Measurements from ENCODE around the gene CMTM7. TPM values are rescaled to one million over a fixed set of nuclear protein-coding genes. Genes with fewer than 3 reads are reported as not detected.
"Not testable (repeated sequence)": the region's sequence is repeated elsewhere in the genome, so short reads cannot be mapped to it uniquely, and the experiment has no call there.

The CMTM7 gene
- total and polyA plus RNA-seq, 2 donors = 12.5 to 45.7 TPM

DNA sequence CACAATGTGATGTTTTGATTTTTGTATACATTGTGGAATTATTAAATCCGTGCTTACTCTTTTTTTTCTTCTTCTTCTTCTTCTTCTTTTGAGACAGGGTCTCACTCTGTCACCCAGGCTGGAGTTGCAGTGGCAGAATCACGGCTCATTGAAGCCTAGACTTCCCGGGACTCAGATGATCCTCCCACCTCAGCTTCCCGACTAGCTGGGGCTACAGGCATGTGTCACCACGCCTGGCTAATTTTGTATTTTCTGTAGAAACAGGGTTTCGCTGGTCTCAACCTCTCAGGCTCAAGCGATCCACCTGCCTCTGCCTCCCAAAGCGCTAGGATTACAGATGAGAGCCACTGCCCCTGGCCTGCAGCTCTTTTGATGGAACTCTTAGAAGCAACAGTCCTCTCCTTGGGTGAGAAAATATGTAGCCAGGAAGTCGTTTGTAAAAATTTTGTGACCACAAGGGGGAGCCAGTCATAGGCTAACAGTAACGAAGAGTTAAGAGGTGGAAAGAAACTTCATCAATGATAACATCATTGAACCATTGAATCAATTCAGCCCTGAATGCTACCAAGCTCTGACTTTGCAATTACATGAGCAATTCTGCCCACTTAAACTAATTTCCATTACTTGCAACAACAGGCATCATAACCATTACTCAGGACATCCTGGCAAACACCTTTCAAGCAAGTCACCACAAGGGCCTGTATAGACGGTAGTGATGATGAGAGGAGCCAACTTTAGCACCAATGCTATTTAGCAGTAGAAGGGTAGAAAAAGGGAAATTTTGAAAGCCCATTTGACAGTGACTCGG, 16.7 kb upstream of the CMTM7 start:
- no peaks in the 10 kb centered on the region for H3K9me3 ChIP-seq (ENCODE audit: control insufficient read depth in 2 of 2, insufficient read depth in 1 of 2, low read length in 1 of 2)
- H3K4me1 ChIP-seq (ENCODE audit: control insufficient read depth in 2 of 2, insufficient read depth in 2 of 2, low read length in 2 of 2) = peaks cover 26 to 52% of the 10 kb centered on the region in 2 donors
- DNase-seq (ENCODE audit: low read depth in 6 of 9, low spot score in 9 of 9) = peak in 8 of 9 donors; percentile 80 to 93 (median 90)
- no peak overlapping the region for H3K4me3 ChIP-seq (ENCODE audit: low read length in 2 of 2)
- H3K36me3 ChIP-seq (ENCODE audit: control insufficient read depth in 2 of 2, insufficient read depth in 2 of 2, low read length in 1 of 2) = no peaks in the 10 kb centered on the region
- WGBS = 74% methylated on average over 12 of the region's 12 CpGs
- H3K27me3 ChIP-seq (ENCODE audit: control insufficient read depth in 2 of 2, insufficient read depth in 1 of 2, low read length in 1 of 2) = no peaks in the 10 kb centered on the region
- peak overlapping the region; percentile 46 to 55 for H3K27ac ChIP-seq (ENCODE audit: low read depth in 1 of 2, low read length in 1 of 2)

DNA sequence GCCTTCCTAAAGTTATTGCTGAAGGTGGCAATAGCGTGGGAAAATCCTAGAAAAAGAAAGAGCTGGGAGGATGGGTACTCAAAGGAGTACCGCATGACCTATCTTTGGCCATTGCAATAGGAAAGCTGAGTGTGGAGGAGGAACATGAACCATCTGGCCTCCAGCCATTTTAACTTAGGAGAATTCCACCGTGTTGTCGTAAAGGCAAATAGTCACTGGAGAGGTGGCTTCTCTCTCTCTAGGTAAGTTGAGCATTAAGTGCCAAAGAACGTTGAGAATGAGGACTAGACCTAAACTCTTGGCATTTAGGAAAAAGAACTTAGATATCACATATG, 16.1 kb upstream of the CMTM7 start:
- Histone ChIP-seq H3K27ac (ENCODE audit: low read depth in 1 of 2, low read length in 1 of 2) (no peak overlapping the region), H3K4me3 (ENCODE audit: low read length in 2 of 2) (no peak overlapping the region), H3K9me3 (ENCODE audit: control insufficient read depth in 2 of 2, insufficient read depth in 1 of 2, low read length in 1 of 2) (no peaks in the 10 kb centered on the region), H3K27me3 (ENCODE audit: control insufficient read depth in 2 of 2, insufficient read depth in 1 of 2, low read length in 1 of 2) (no peaks in the 10 kb centered on the region), H3K36me3 (ENCODE audit: control insufficient read depth in 2 of 2, insufficient read depth in 2 of 2, low read length in 1 of 2) (no peaks in the 10 kb centered on the region), H3K4me1 (ENCODE audit: control insufficient read depth in 2 of 2, insufficient read depth in 2 of 2, low read length in 2 of 2) (peaks cover 26 to 47% of the 10 kb centered on the region in 2 donors)
- no peak for DNase-seq (ENCODE audit: low read depth in 6 of 9, low spot score in 9 of 9)
- WGBS = 97% methylated on average over 5 of the region's 5 CpGs

DNA sequence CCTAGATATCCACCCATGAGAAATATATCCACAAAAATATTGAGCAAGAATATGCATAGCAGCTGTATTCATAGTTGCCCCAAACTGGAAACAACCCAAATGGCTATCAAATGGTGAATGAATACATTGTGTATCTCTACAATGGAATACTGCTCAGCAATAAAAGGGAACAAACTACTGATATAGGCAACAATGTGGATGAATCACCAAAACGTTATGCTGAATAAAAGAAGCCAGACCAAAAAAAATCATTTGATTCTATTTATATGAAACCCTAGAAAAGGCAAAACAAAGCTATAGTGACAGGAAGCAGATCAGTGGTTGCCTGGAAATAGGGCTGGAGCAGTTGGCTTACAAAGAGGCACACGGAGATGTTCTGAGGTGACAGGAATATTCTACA, 15.5 kb upstream of the CMTM7 start:
- DNase-seq (ENCODE audit: low read depth in 6 of 9, low spot score in 9 of 9) = no peak
- Histone ChIP-seq H3K27me3 (ENCODE audit: control insufficient read depth in 2 of 2, insufficient read depth in 1 of 2, low read length in 1 of 2) (no peaks in the 10 kb centered on the region), H3K4me1 (ENCODE audit: control insufficient read depth in 2 of 2, insufficient read depth in 2 of 2, low read length in 2 of 2) (peaks cover 22 to 42% of the 10 kb centered on the region in 2 donors), H3K9me3 (ENCODE audit: control insufficient read depth in 2 of 2, insufficient read depth in 1 of 2, low read length in 1 of 2) (no peaks in the 10 kb centered on the region), H3K27ac (ENCODE audit: low read depth in 1 of 2, low read length in 1 of 2) (no peak overlapping the region), H3K4me3 (ENCODE audit: low read length in 2 of 2) (no peak overlapping the region), H3K36me3 (ENCODE audit: control insufficient read depth in 2 of 2, insufficient read depth in 2 of 2, low read length in 1 of 2) (no peaks in the 10 kb centered on the region)
- 67% methylated on average over 2 of the region's 2 CpGs for whole genome bisulfite sequencing

- H3K4me3 ChIP-seq (ENCODE audit: low read length in 2 of 2) = no peak overlapping the region
- no peak for DNase-seq (ENCODE audit: low read depth in 6 of 9, low spot score in 9 of 9)
- H3K27ac ChIP-seq (ENCODE audit: low read depth in 1 of 2, low read length in 1 of 2) = no peak overlapping the region
- WGBS = 94% methylated on average over 10 of the region's 10 CpGs
- no peaks in the 10 kb centered on the region for H3K27me3 ChIP-seq (ENCODE audit: control insufficient read depth in 2 of 2, insufficient read depth in 1 of 2, low read length in 1 of 2)
- no peaks in the 10 kb centered on the region for H3K9me3 ChIP-seq (ENCODE audit: control insufficient read depth in 2 of 2, insufficient read depth in 1 of 2, low read length in 1 of 2)
- H3K36me3 ChIP-seq (ENCODE audit: control insufficient read depth in 2 of 2, insufficient read depth in 2 of 2, low read length in 1 of 2) = no peaks in the 10 kb centered on the region
- H3K4me1 ChIP-seq (ENCODE audit: control insufficient read depth in 2 of 2, insufficient read depth in 2 of 2, low read length in 2 of 2) = peaks cover 3 to 11% of the 10 kb centered on the region in 2 donors
These were observed 11.7 kb upstream of the CMTM7 start for GRCh38 chr3:32379831-32380500.

GRCh38 chr3:32381922-32382321, 9.7 kb upstream of the CMTM7 start:
- no peaks in the 10 kb centered on the region for H3K27me3 ChIP-seq (ENCODE audit: control insufficient read depth in 2 of 2, insufficient read depth in 1 of 2, low read length in 1 of 2)
- no peaks in the 10 kb centered on the region for H3K9me3 ChIP-seq (ENCODE audit: control insufficient read depth in 2 of 2, insufficient read depth in 1 of 2, low read length in 1 of 2)
- 96% methylated on average over 7 of the region's 7 CpGs for WGBS
- no peaks in the 10 kb centered on the region for H3K36me3 ChIP-seq (ENCODE audit: control insufficient read depth in 2 of 2, insufficient read depth in 2 of 2, low read length in 1 of 2)
- H3K27ac ChIP-seq (ENCODE audit: low read depth in 1 of 2, low read length in 1 of 2) = no peak overlapping the region
- DNase-seq (ENCODE audit: low read depth in 6 of 9, low spot score in 9 of 9) = no peak
- no peak overlapping the region for H3K4me3 ChIP-seq (ENCODE audit: low read length in 2 of 2)
- H3K4me1 ChIP-seq (ENCODE audit: control insufficient read depth in 2 of 2, insufficient read depth in 2 of 2, low read length in 2 of 2) = peaks cover 0 to 9% of the 10 kb centered on the region in 2 donors

- no peak overlapping the region for H3K4me3 ChIP-seq (ENCODE audit: low read length in 2 of 2)
- peaks cover 0 to 9% of the 10 kb centered on the region in 2 donors for H3K4me1 ChIP-seq (ENCODE audit: control insufficient read depth in 2 of 2, insufficient read depth in 2 of 2, low read length in 2 of 2)
- no peak for DNase-seq (ENCODE audit: low read depth in 6 of 9, low spot score in 9 of 9)
- 79% methylated on average over 2 of the region's 2 CpGs for WGBS
- H3K9me3 ChIP-seq (ENCODE audit: control insufficient read depth in 2 of 2, insufficient read depth in 1 of 2, low read length in 1 of 2) = no peaks in the 10 kb centered on the region
- no peaks in the 10 kb centered on the region for H3K27me3 ChIP-seq (ENCODE audit: control insufficient read depth in 2 of 2, insufficient read depth in 1 of 2, low read length in 1 of 2)
- no peaks in the 10 kb centered on the region for H3K36me3 ChIP-seq (ENCODE audit: control insufficient read depth in 2 of 2, insufficient read depth in 2 of 2, low read length in 1 of 2)
- no peak overlapping the region for H3K27ac ChIP-seq (ENCODE audit: low read depth in 1 of 2, low read length in 1 of 2)
These were observed 8.4 kb upstream of the CMTM7 start for GRCh38 chr3:32383136-32383711.

GRCh38 chr3:32384938-32385337, 6.7 kb upstream of the CMTM7 start:
- H3K4me1 ChIP-seq (ENCODE audit: control insufficient read depth in 2 of 2, insufficient read depth in 2 of 2, low read length in 2 of 2) = peaks cover 2 to 23% of the 10 kb centered on the region in 2 donors
- 51% methylated on average over 5 of the region's 5 CpGs for WGBS
- H3K4me3 ChIP-seq (ENCODE audit: low read length in 2 of 2) = no peak overlapping the region
- H3K36me3 ChIP-seq (ENCODE audit: control insufficient read depth in 2 of 2, insufficient read depth in 2 of 2, low read length in 1 of 2) = no peaks in the 10 kb centered on the region
- H3K9me3 ChIP-seq (ENCODE audit: control insufficient read depth in 2 of 2, insufficient read depth in 1 of 2, low read length in 1 of 2) = no peaks in the 10 kb centered on the region
- H3K27ac ChIP-seq (ENCODE audit: low read depth in 1 of 2, low read length in 1 of 2) = no peak overlapping the region
- no peaks in the 10 kb centered on the region for H3K27me3 ChIP-seq (ENCODE audit: control insufficient read depth in 2 of 2, insufficient read depth in 1 of 2, low read length in 1 of 2)
- no peak for DNase-seq (ENCODE audit: low read depth in 6 of 9, low spot score in 9 of 9)

DNA sequence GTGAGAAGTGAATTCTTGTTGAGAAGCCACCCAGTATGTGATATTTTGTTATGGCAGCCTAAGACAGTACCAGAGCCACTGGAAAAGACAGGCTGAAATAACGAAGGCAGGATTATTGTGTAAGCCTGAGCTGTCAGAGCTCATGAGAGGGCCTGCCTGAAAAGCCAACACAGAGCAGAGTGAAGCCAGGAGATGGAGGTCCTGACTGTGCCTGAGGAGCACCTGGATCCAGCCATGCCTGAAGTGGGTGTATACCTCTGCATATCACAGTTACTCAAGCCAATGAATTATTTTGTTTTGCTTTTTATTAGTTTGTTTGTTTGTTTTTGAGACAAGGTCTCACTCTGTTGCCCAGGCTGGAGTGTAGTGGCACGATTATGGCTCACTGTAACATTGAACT, 4.1 kb upstream of the CMTM7 start:
- Histone ChIP-seq H3K27ac (ENCODE audit: low read depth in 1 of 2, low read length in 1 of 2) (no peak overlapping the region), H3K27me3 (ENCODE audit: control insufficient read depth in 2 of 2, insufficient read depth in 1 of 2, low read length in 1 of 2) (no peaks in the 10 kb centered on the region), H3K4me1 (ENCODE audit: control insufficient read depth in 2 of 2, insufficient read depth in 2 of 2, low read length in 2 of 2) (peaks cover 9 to 34% of the 10 kb centered on the region in 2 donors), H3K9me3 (ENCODE audit: control insufficient read depth in 2 of 2, insufficient read depth in 1 of 2, low read length in 1 of 2) (peaks cover 0 to 4% of the 10 kb centered on the region in 2 donors), H3K36me3 (ENCODE audit: control insufficient read depth in 2 of 2, insufficient read depth in 2 of 2, low read length in 1 of 2) (no peaks in the 10 kb centered on the region), H3K4me3 (ENCODE audit: low read length in 2 of 2) (no peak overlapping the region)
- WGBS = 98% methylated on average over 2 of the region's 2 CpGs
- DNase-seq (ENCODE audit: low read depth in 6 of 9, low spot score in 9 of 9) = no peak

- H3K4me1 ChIP-seq (ENCODE audit: control insufficient read depth in 2 of 2, insufficient read depth in 2 of 2, low read length in 2 of 2) = peaks cover 21 to 50% of the 10 kb centered on the region in 2 donors
- H3K36me3 ChIP-seq (ENCODE audit: control insufficient read depth in 2 of 2, insufficient read depth in 2 of 2, low read length in 1 of 2); H3K4me3 ChIP-seq (ENCODE audit: low read length in 2 of 2); DNase-seq (ENCODE audit: low read depth in 6 of 9, low spot score in 9 of 9); H3K9me3 ChIP-seq (ENCODE audit: control insufficient read depth in 2 of 2, insufficient read depth in 1 of 2, low read length in 1 of 2); H3K27me3 ChIP-seq (ENCODE audit: control insufficient read depth in 2 of 2, insufficient read depth in 1 of 2, low read length in 1 of 2): not testable (repeated sequence)
- H3K27ac ChIP-seq (ENCODE audit: low read depth in 1 of 2, low read length in 1 of 2) = peak overlapping the region in 1 of 2 donors; percentile 27
- WGBS = 95% methylated on average over 2 of the region's 2 CpGs
These were observed 2.1 kb upstream of the CMTM7 start for GRCh38 chr3:32389577-32389976.
